A549 treated with Hydrocortisone at 1 μM for 4 hours (cell line): ENCODE measurements around the gene GNAT2. TPM values are rescaled to one million over a fixed set of nuclear protein-coding genes. Genes with fewer than 3 reads are reported as not detected.

ENCODE experiments used
- total RNA-seq: library from RNA; stranded (reverse); fragments of 200-300 nt; extraction: Qiagen RNA extraction; gene quantifications from 5 replicates; pipeline ENCODE4 v1.2.3, GENCODE V29; 2022

The GNAT2 gene
- 0.09 to 0.10 TPM (median 0.10 TPM) in 3 of 5 replicates, not detected in the others for total RNA-seq

DNA sequence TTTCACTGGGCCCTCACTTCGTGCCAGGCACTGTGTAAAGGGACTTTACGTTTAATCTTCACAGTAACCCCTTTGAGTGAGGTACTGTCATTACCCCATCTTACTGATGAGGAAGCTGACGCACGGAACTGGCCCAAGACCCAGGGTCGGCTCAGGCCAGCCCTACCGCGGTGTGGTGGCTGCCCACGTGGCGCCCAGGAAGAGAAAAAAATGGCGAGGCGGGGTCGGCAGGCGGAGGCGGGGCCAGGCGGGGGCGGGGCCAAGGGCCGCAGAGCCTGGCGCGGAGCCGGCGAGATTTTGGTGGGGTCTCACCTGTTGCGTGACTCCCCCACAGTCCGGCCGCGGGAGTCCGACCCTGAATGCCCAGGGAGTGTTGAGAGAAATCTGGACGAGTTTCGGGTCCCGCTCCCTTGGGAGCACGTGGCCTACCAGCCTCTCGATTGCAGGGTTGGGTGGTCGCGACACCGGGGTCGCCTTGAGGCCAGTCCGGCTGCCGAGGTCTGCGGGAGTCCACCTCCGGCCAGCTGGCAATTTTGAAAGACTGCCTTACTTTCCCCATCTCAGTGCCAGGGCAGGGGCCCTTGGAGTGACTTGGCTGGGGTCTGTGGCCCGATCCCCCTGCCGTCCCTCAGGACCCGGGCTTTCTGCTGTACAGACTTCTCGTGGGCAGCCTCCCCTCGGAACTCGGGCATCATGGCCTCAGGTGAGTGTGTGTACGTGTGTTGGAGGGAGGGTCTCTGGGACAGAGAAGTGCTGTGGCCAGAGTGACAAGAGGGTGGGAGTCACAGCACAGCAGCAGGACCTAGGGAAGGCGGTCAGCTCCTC lies at the start of gene GNAT2, which contains the start of gene AMPD2:
TSS of gene GNAT2 (minus strand) at position 41 of the 825 bp plus-strand sequence. CDS start 6,746 bp downstream, outside the sequence.
TSS of gene AMPD2 (plus strand) at position 262 of the 825 bp plus-strand sequence. CDS start 1,339 bp downstream, outside the sequence.

DNA sequence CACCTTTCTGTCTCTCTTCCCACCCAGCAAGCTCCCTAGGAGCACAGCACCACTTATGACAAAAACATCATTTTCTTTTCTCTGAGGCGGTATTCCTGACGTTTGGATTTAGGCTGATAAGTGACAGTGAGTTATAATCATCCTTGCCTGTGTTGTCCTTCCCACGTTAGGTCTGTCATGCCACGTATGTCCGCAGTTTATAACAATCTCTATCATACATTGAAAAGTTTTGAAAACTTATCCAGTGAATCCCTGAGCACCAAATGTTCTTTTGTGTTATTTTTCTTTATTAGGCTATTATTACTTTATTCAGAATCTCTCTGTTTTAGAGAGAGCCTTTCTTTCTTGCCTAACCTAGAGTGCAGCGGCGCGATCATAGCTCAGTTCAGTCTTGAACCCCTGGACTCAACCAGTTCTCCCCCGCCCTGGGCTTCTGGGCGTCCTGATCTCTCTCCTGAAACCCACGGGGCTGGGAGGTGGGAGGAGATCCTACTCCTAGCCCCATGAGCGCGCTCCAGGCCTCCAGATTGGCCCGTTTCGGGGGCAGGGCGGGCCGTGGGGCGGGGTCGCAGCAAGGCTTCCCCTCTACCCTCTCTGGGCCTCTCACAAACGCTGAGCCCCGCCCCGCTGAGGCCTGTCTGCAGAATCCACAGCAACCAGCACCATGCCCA lies 48.2 kb upstream of the GNAT2 start, which contains the start of gene GSTM2:
TSS of gene GSTM2 (plus strand) at position 606 of the 671 bp plus-strand sequence. CDS start at position 665, 59 bp downstream.

GRCh38 chr1:109655615-109656519 lies 36.5 kb upstream of the GNAT2 start, which contains the start of gene GSTM4:
Gene GSTM4 (plus strand): TSS chr1:109656099. CDS start chr1:109656390, 291 bp downstream.

Other genes with a start within 250 kb of the GNAT2 start
- gene SORT1, start 221.7 kb downstream of the GNAT2 start, total RNA-seq: 3.7 to 6.1 TPM (median 4.0 TPM) in 5 replicates
- gene PSMA5, start 193.2 kb downstream of the GNAT2 start, total RNA-seq: 101 to 113 TPM (median 106 TPM) in 5 replicates
- 0.03 to 0.12 TPM (median 0.10 TPM) in 5 replicates for gene SYPL2, start 153.1 kb downstream of the GNAT2 start, total RNA-seq
- 1.5 to 2.4 TPM (median 2.2 TPM) in 5 replicates for gene ATXN7L2, start 135.7 kb downstream of the GNAT2 start, total RNA-seq
- 4.3 to 4.8 TPM (median 4.6 TPM) in 5 replicates for gene CYB561D1, start 125.5 kb downstream of the GNAT2 start, total RNA-seq
- gene AMIGO1, start 109.9 kb downstream of the GNAT2 start, total RNA-seq: 0.86 to 1.3 TPM (median 1.1 TPM) in 5 replicates
- gene GPR61, start 79.7 kb downstream of the GNAT2 start, total RNA-seq: not detected in 5 replicates
- gene GNAI3, start 71.0 kb downstream of the GNAT2 start, total RNA-seq: 4.4 to 6.0 TPM (median 5.2 TPM) in 5 replicates
- gene AMPD2, start 221 bp upstream of the GNAT2 start, total RNA-seq: 18.7 to 24.9 TPM (median 21.9 TPM) in 5 replicates
- 8.8 to 9.9 TPM (median 8.9 TPM) in 5 replicates for gene GSTM4, start 36.5 kb upstream of the GNAT2 start, total RNA-seq
- 3.2 to 4.1 TPM (median 3.5 TPM) in 5 replicates for gene GSTM2, start 48.4 kb upstream of the GNAT2 start, total RNA-seq
- not detected in 5 replicates for gene GSTM1, start 68.2 kb upstream of the GNAT2 start, total RNA-seq
- not detected in 5 replicates for gene GSTM5, start 92.6 kb upstream of the GNAT2 start, total RNA-seq
- gene GSTM3, start 121.4 kb upstream of the GNAT2 start, total RNA-seq: 22.0 to 26.7 TPM (median 24.5 TPM) in 5 replicates
- 0.67 to 1.7 TPM (median 0.97 TPM) in 5 replicates for gene EPS8L3, start 144.3 kb upstream of the GNAT2 start, total RNA-seq